Astrocyte of the cerebellum (primary cell): ENCODE measurements around the gene P2RX2.
A peak's percentile ranks its signal among the peaks of the same experiment; 100 is the strongest.
"Not testable (repeated sequence)": the region's sequence is repeated elsewhere in the genome, so short reads cannot be mapped to it uniquely, and the experiment has no call there.

ENCODE experiments used
- DNase-seq: peaks from one replicate; pipeline ENCODE4 v3.0.0-alpha.2; 2011; ENCODE audit warnings: low read depth
- H3K4me3 ChIP-seq: 2 replicates; pipeline ENCODE4 v1.5.1; 2011; ENCODE audit warnings: mild to moderate bottlenecking, low read depth, low read length, moderate library complexity
- CTCF ChIP-seq: IDR thresholded peaks from 2 replicates; pipeline ENCODE4 v1.5.1; 2012; ENCODE audit warnings: low read length, low read depth, moderate library complexity, mild to moderate bottlenecking; ENCODE audit errors: missing control alignments
- in situ Hi-C: cut with HindIII; loops from 2 replicates; pipeline ENCODE4 v1.10.0; 2017; ENCODE audit warnings: low sequenced_read_pairs

The P2RX2 gene

GRCh38 chr12:132593521-132593920 lies 25.1 kb upstream of the P2RX2 start:
- in situ Hi-C loops = no loop called here
- DNase-seq = no peak
- no peak overlapping the region for H3K4me3 ChIP-seq

GRCh38 chr12:132593938-132594358 lies 24.6 kb upstream of the P2RX2 start:
- no peak for TF ChIP-seq CTCF
- peak; percentile 60 for DNase-seq
- in situ Hi-C loops = no loop called here
- H3K4me3 ChIP-seq = no peak overlapping the region

More at GRCh38 chr12:132593521-132593920, 25.1 kb upstream of the P2RX2 start:
- TF ChIP-seq CTCF = no peak

- in situ Hi-C loops = no loop called here
- DNase-seq = no peak
- TF ChIP-seq CTCF = no peak
- no peak overlapping the region for H3K4me3 ChIP-seq
Measured at GRCh38 chr12:132595183-132595582, 23.4 kb upstream of the P2RX2 start.

GRCh38 chr12:132596016-132596415 lies 22.6 kb upstream of the P2RX2 start:
- H3K4me3 ChIP-seq = no peak overlapping the region
- TF ChIP-seq CTCF = no peak
- DNase-seq = no peak
- in situ Hi-C loops = no loop called here

- H3K4me3 ChIP-seq = peak overlapping the region; percentile 39
- no peak for TF ChIP-seq CTCF
- in situ Hi-C loops = no loop called here
- no peak for DNase-seq
Measured at GRCh38 chr12:132597333-132598316, 21.0 kb upstream of the P2RX2 start.

GRCh38 chr12:132599502-132599901 lies 19.1 kb upstream of the P2RX2 start:
- H3K4me3 ChIP-seq, DNase-seq, in situ Hi-C loops: not testable (repeated sequence)
